ENCODE measurements around the gene ZDHHC14.

DNA sequence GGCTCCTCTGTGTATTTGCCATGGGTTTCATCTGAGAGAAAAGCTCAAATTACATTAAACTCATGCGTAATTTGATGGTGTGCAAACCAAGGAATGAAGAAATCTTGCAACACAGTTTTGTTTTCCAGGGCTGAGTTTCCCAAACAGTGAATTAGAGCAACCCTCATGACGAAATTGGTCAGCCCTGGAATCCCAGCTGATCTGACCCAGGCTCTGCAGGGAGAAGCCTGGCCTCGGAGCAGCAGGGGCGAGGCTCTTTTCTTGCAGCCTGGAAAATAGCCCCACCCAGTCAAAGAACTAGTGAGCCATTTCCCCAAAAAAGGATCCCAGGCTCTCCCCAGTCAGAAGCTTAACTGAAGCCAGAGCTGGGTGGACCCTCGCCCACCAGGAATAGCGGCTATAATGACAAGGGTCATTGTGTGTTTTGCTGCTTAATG lies 334.8 kb downstream of the ZDHHC14 start:
- TF ChIP-seq, protein P1, sequence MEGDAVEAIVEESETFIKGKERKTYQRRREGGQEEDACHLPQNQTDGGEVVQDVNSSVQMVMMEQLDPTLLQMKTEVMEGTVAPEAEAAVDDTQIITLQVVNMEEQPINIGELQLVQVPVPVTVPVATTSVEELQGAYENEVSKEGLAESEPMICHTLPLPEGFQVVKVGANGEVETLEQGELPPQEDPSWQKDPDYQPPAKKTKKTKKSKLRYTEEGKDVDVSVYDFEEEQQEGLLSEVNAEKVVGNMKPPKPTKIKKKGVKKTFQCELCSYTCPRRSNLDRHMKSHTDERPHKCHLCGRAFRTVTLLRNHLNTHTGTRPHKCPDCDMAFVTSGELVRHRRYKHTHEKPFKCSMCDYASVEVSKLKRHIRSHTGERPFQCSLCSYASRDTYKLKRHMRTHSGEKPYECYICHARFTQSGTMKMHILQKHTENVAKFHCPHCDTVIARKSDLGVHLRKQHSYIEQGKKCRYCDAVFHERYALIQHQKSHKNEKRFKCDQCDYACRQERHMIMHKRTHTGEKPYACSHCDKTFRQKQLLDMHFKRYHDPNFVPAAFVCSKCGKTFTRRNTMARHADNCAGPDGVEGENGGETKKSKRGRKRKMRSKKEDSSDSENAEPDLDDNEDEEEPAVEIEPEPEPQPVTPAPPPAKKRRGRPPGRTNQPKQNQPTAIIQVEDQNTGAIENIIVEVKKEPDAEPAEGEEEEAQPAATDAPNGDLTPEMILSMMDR (IDR thresholded peaks at IDR 0.05): no peak
- TF ChIP-seq ZFX (IDR thresholded peaks at IDR 0.05; ENCODE audit: borderline replicate concordance): no peak

All from 22Rv1 (cell line).